H9 (cell line): ENCODE data around the gene CEP85L. TPM values are rescaled to one million over a fixed set of nuclear protein-coding genes. Genes with fewer than 3 reads are reported as not detected.

ENCODE experiments used
- DNase-seq: peaks from one replicate; pipeline ENCODE4 v3.0.0-alpha.2; 2017
- H2AFZ ChIP-seq: one replicate; pipeline ENCODE4 v1.6.1; 2013; ENCODE audit warnings: mild to moderate bottlenecking, low read length, control low read depth, moderate library complexity
- H2AK5ac ChIP-seq: 2 replicates; pipeline ENCODE4 v1.6.1; 2013; ENCODE audit warnings: low read length, control low read depth, mixed read lengths; ENCODE audit not compliant: insufficient read length
- H2BK120ac ChIP-seq: one replicate; pipeline ENCODE4 v1.6.1; 2013; ENCODE audit warnings: low read depth, mild to moderate bottlenecking, low read length, control low read depth, inconsistent platforms; ENCODE audit not compliant: poor library complexity, severe bottlenecking
- H2BK12ac ChIP-seq: 2 replicates; pipeline ENCODE4 v1.6.1; 2013; ENCODE audit warnings: low read length, control low read depth, mixed read lengths, low read depth; ENCODE audit not compliant: insufficient read length
- H2BK15ac ChIP-seq: 2 replicates; pipeline ENCODE4 v1.6.1; 2013; ENCODE audit warnings: low read depth, low read length, control low read depth
- H2BK20ac ChIP-seq: one replicate; pipeline ENCODE4 v1.6.1; 2013; ENCODE audit warnings: low read depth, mild to moderate bottlenecking, low read length, control low read depth, inconsistent platforms; ENCODE audit not compliant: poor library complexity, severe bottlenecking
- H2BK5ac ChIP-seq: 2 replicates; pipeline ENCODE4 v1.6.1; 2013; ENCODE audit warnings: low read length, control low read depth, mixed read lengths; ENCODE audit not compliant: insufficient read length
- H3K14ac ChIP-seq: 2 replicates; pipeline ENCODE4 v1.6.1; 2013; ENCODE audit warnings: low read length, control low read depth; ENCODE audit not compliant: insufficient read depth
- H3K18ac ChIP-seq: 2 replicates; pipeline ENCODE4 v1.6.1; 2013; ENCODE audit warnings: low read depth, mild to moderate bottlenecking, mixed read lengths, low read length, control low read depth; ENCODE audit not compliant: insufficient read length
- H3K23ac ChIP-seq: 2 replicates; pipeline ENCODE4 v1.6.1; 2013; ENCODE audit warnings: low read length, control low read depth, mixed read lengths, low read depth; ENCODE audit not compliant: insufficient read length
- H3K23me2 ChIP-seq: 2 replicates; pipeline ENCODE4 v1.6.1; 2013; ENCODE audit warnings: low read depth, mild to moderate bottlenecking, mixed read lengths, low read length, control low read depth; ENCODE audit not compliant: insufficient read length, poor library complexity, severe bottlenecking
- H3K27ac ChIP-seq: 2 replicates; pipeline ENCODE4 v1.5.1; 2013; ENCODE audit warnings: low read length, control low read depth, mixed read lengths, low read depth; ENCODE audit not compliant: insufficient read length
- H3K27me3 ChIP-seq: 2 replicates; pipeline ENCODE4 v1.6.1; 2013; ENCODE audit warnings: low read length, control low read depth, inconsistent platforms; ENCODE audit not compliant: insufficient read depth
- H3K4ac ChIP-seq: 2 replicates; pipeline ENCODE4 v1.6.1; 2013; ENCODE audit warnings: low read depth, mild to moderate bottlenecking, control low read depth, inconsistent platforms, low read length, moderate library complexity
- H3K4me1 ChIP-seq: 2 replicates; pipeline ENCODE4 v1.6.1; 2013; ENCODE audit warnings: low read length, control low read depth, inconsistent platforms; ENCODE audit not compliant: insufficient read depth
- H3K4me2 ChIP-seq: 2 replicates; pipeline ENCODE4 v1.6.1; 2013; ENCODE audit warnings: low read length, control low read depth, mixed read lengths; ENCODE audit not compliant: insufficient read length, insufficient read depth
- H3K56ac ChIP-seq: 2 replicates; pipeline ENCODE4 v1.6.1; 2013; ENCODE audit warnings: low read depth, mild to moderate bottlenecking, mixed read lengths, low read length, control low read depth; ENCODE audit not compliant: insufficient read length
- H3K79me1 ChIP-seq: 2 replicates; pipeline ENCODE4 v1.6.1; 2013; ENCODE audit warnings: low read depth, mild to moderate bottlenecking, moderate library complexity, low read length, control low read depth, inconsistent platforms; ENCODE audit not compliant: insufficient read depth, poor library complexity, severe bottlenecking
- H3K79me2 ChIP-seq: 2 replicates; pipeline ENCODE4 v1.6.1; 2013; ENCODE audit warnings: low read length, control low read depth, inconsistent platforms; ENCODE audit not compliant: insufficient read depth
- H3K9ac ChIP-seq: 2 replicates; pipeline ENCODE4 v1.6.1; 2013; ENCODE audit warnings: low read length, control low read depth, mixed read lengths; ENCODE audit not compliant: insufficient read length; ENCODE audit errors: extremely low read depth
- H3K9me3 ChIP-seq: one replicate; pipeline ENCODE4 v1.6.1; 2013; ENCODE audit warnings: low read depth, low read length, inconsistent platforms; ENCODE audit not compliant: control insufficient read depth
- H3T11ph ChIP-seq: one replicate; pipeline ENCODE4 v1.6.1; 2013; ENCODE audit warnings: mild to moderate bottlenecking, low read length, control low read depth, inconsistent platforms
- H4K20me1 ChIP-seq: one replicate; pipeline ENCODE4 v1.6.1; 2013; ENCODE audit not compliant: control insufficient read depth, insufficient read length, insufficient read depth
- H4K5ac ChIP-seq: 2 replicates; pipeline ENCODE4 v1.6.1; 2013; ENCODE audit warnings: low read depth, mild to moderate bottlenecking, mixed read lengths, low read length, control low read depth; ENCODE audit not compliant: insufficient read length
- H4K8ac ChIP-seq: replicated peaks from 2 replicates; pipeline ENCODE4 v1.6.1; 2013; ENCODE audit warnings: low read length, control low read depth, mixed read lengths, low read depth; ENCODE audit not compliant: insufficient read length
- H4K91ac ChIP-seq: 2 replicates; pipeline ENCODE4 v1.6.1; 2013; ENCODE audit warnings: low read depth, mild to moderate bottlenecking, moderate library complexity, mixed read lengths, low read length, control low read depth; ENCODE audit not compliant: insufficient read length
- H3K27ac Mint-ChIP-seq, 3 experiments: 2 replicates in 2 of 3; 3 replicates in 1 of 3; pipeline ENCODE4 v1.8.0; 2020 to 2021; ENCODE audit warnings: mixed read lengths in 3 of 3, mild to moderate bottlenecking in 1 of 3, moderate library complexity in 1 of 3
- H3K27me3 Mint-ChIP-seq: 2 replicates; pipeline ENCODE4 v1.8.0; 2021; ENCODE audit warnings: low read depth, mild to moderate bottlenecking, moderate library complexity, mixed read lengths
- H3K36me3 Mint-ChIP-seq, 3 experiments: 2 replicates in 2 of 3; 3 replicates in 1 of 3; pipeline ENCODE4 v1.8.0; 2020 to 2021; ENCODE audit warnings: low read depth in 3 of 3, mixed read lengths in 3 of 3; ENCODE audit not compliant: insufficient read depth in 1 of 3
- H3K4me1 Mint-ChIP-seq, 2 experiments: 2 replicates each; pipeline ENCODE4 v1.8.0; 2020; ENCODE audit warnings: mixed read lengths in 2 of 2
- H3K4me3 Mint-ChIP-seq, 2 experiments: 2 replicates in 1 of 2; 3 replicates in 1 of 2; pipeline ENCODE4 v1.8.0; 2020 to 2021; ENCODE audit warnings: mild to moderate bottlenecking in 2 of 2, mixed read lengths in 2 of 2, moderate library complexity in 1 of 2
- H3K9me3 Mint-ChIP-seq, 2 experiments: 2 replicates in 1 of 2; 3 replicates in 1 of 2; pipeline ENCODE4 v1.8.0; 2020; ENCODE audit warnings: mild to moderate bottlenecking in 2 of 2, mixed read lengths in 2 of 2, moderate library complexity in 1 of 2
- CTCF ChIP-seq: fragments of 200-600 bp; sonication (generic); conservative IDR thresholded peaks from 3 replicates; pipeline ENCODE4 v1.8.0; 2021; ENCODE audit warnings: antibody characterized with exemption, mild to moderate bottlenecking
- WGBS: extraction: QIAGEN DNeasy Blood & Tissue Kit; methylation state at CpG from one replicate; pipeline ENCODE4 v1.1.7; 2013; ENCODE audit warnings: missing lambda C conversion rate, low lambda C conversion rate, mixed read lengths; ENCODE audit not compliant: insufficient read length; ENCODE audit errors: extremely low coverage; 5-methylcytosine and 5-hydroxymethylcytosine counted together
- total RNA-seq: library from RNA; stranded (reverse); gene quantifications from 2 replicates; pipeline ENCODE4 v1.2.1, GENCODE V29; 2021

CEP85L gene
- total RNA-seq, 1 experiment from 2014 or later: 3.8 TPM

- Histone ChIP-seq H3K27ac (no peak overlapping the region), H3K14ac (no peak overlapping the region), H4K8ac (no peak overlapping the region), H2BK20ac (no peak overlapping the region), H3K18ac (no peak overlapping the region), H3K27me3 (no peaks in the 10 kb centered on the region), H3K23me2 (no peaks in the 10 kb centered on the region), H4K20me1 (no peaks in the 10 kb centered on the region), H2BK120ac (no peak overlapping the region), H2AK5ac (no peak overlapping the region), H3K4ac (no peak overlapping the region), H3K4me1 (no peaks in the 10 kb centered on the region), H3K79me2 (0 out of 2 replicates have a peak, but pooled peaks cover 1% of the 10 kb centered on the region), H3K23ac (no peak overlapping the region), H3K4me2 (no peak overlapping the region), H4K5ac (no peak overlapping the region), H3K56ac (no peak overlapping the region), H3K79me1 (no peaks in the 10 kb centered on the region), H2BK5ac (no peak overlapping the region), H2BK15ac (no peak overlapping the region), H3K9ac (no peak overlapping the region), H2BK12ac (no peak overlapping the region), H3K9me3 (no peaks in the 10 kb centered on the region), H3T11ph (no peak overlapping the region), H4K91ac (no peak overlapping the region), H2AFZ (no peak overlapping the region)
- TF ChIP-seq CTCF: no peak
- no peaks in the 10 kb centered on the region for H3K27me3 Mint-ChIP-seq
- H3K9me3 Mint-ChIP-seq: no peaks in the 10 kb centered on the region
- H3K36me3 Mint-ChIP-seq: no peaks in the 10 kb centered on the region
- WGBS: no CpG with 5 or more reads among the region's 4 CpGs
- DNase-seq: no peak
- no peak overlapping the region for H3K27ac Mint-ChIP-seq
- H3K4me1 Mint-ChIP-seq: peaks cover 3 to 7% of the 10 kb centered on the region in 2 experiments
- no peak overlapping the region for H3K4me3 Mint-ChIP-seq
These were observed 12.1 kb downstream of the CEP85L start for GRCh38 chr6:118639054-118639964.
